ENCODE data around the gene FAM222A. TPM values are rescaled to one million over a fixed set of nuclear protein-coding genes. Genes with fewer than 3 reads are reported as not detected.

Gene FAM222A
- polyA plus RNA-seq, 1 donor (not counting 4 experiments of a cell fraction or from before 2014, with no cell fraction given), result 0.05 TPM

GRCh38 chr12:109782326-109782703 lies 68.7 kb downstream of the FAM222A start:
- no peak for DNase-seq (ENCODE audit: low read depth, low spot score)
- Histone ChIP-seq H3K79me2 (ENCODE audit: control insufficient read depth, insufficient read depth, low read length) (no peaks in the 10 kb centered on the region), H3K4me2 (ENCODE audit: control insufficient read depth, extremely low read depth, insufficient read depth, low read depth, low read length) (no peak overlapping the region), H3K4me1 (ENCODE audit: control insufficient read depth, extremely low read depth, insufficient read depth, low read length) (peaks cover 5% of the 10 kb centered on the region), H3K9ac (ENCODE audit: control insufficient read depth, extremely low read depth, insufficient read depth, low read length) (no peak overlapping the region), H3K4me3 (ENCODE audit: control insufficient read depth in 2 of 3, extremely low read depth in 1 of 3, insufficient read depth in 2 of 3, low read depth in 1 of 3, low read length in 3 of 3) (no peak overlapping the region), H2AFZ (ENCODE audit: control insufficient read depth, low read length) (no peak overlapping the region), H4K20me1 (ENCODE audit: control insufficient read depth, extremely low read depth, insufficient read depth, low read length) (no peaks in the 10 kb centered on the region), H3K27me3 (ENCODE audit: control insufficient read depth, extremely low read depth, insufficient read depth, low read length) (no peaks in the 10 kb centered on the region), H3K36me3 (ENCODE audit: control insufficient read depth in 2 of 2, extremely low read depth in 1 of 2, insufficient read depth in 2 of 2, low read length in 2 of 2) (no peaks in the 10 kb centered on the region), H3K27ac (ENCODE audit: control insufficient read depth, insufficient read depth, low read length) (no peak overlapping the region), H3K9me1 (ENCODE audit: control insufficient read depth, extremely low read depth, insufficient read depth, low read length) (no peaks in the 10 kb centered on the region), H3K9me3 (ENCODE audit: control insufficient read depth, low read depth, low read length) (no peaks in the 10 kb centered on the region)
- no peak for FAIRE-seq
- dilution Hi-C loops (cut with MboI; ENCODE audit: extremely low pct_ligation_motif_present, low sequenced_read_pairs), result loop anchor here (25.0 kb wide), 2 partner anchors 145 to 245 kb away; no protein-coding TSS in a partner anchor
- TF ChIP-seq EZH2 (IDR thresholded peaks at IDR 0.05; ENCODE audit: low read length), result no peak
- TF ChIP-seq, protein P1, sequence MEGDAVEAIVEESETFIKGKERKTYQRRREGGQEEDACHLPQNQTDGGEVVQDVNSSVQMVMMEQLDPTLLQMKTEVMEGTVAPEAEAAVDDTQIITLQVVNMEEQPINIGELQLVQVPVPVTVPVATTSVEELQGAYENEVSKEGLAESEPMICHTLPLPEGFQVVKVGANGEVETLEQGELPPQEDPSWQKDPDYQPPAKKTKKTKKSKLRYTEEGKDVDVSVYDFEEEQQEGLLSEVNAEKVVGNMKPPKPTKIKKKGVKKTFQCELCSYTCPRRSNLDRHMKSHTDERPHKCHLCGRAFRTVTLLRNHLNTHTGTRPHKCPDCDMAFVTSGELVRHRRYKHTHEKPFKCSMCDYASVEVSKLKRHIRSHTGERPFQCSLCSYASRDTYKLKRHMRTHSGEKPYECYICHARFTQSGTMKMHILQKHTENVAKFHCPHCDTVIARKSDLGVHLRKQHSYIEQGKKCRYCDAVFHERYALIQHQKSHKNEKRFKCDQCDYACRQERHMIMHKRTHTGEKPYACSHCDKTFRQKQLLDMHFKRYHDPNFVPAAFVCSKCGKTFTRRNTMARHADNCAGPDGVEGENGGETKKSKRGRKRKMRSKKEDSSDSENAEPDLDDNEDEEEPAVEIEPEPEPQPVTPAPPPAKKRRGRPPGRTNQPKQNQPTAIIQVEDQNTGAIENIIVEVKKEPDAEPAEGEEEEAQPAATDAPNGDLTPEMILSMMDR (optimal IDR thresholded peaks at IDR 0.05 in 1 of 3, IDR thresholded peaks at IDR 0.05 in 1 of 3, conservative IDR thresholded peaks at IDR 0.05 in 1 of 3; ENCODE audit: extremely low read depth in 1 of 3, insufficient read depth in 2 of 3, low read length in 3 of 3), result no peak

- DNase-seq (ENCODE audit: low read depth, low spot score) (no peak), FAIRE-seq (no peak)
- H3K27me3 ChIP-seq (ENCODE audit: control insufficient read depth, extremely low read depth, insufficient read depth, low read length), result no peaks in the 10 kb centered on the region
- H3K36me3 ChIP-seq (ENCODE audit: control insufficient read depth in 2 of 2, extremely low read depth in 1 of 2, insufficient read depth in 2 of 2, low read length in 2 of 2), result no peaks in the 10 kb centered on the region
- H3K9ac ChIP-seq (ENCODE audit: control insufficient read depth, extremely low read depth, insufficient read depth, low read length), result no peak overlapping the region
- H2AFZ ChIP-seq (ENCODE audit: control insufficient read depth, low read length), result no peak overlapping the region
- dilution Hi-C loops (cut with MboI; ENCODE audit: extremely low pct_ligation_motif_present, low sequenced_read_pairs), result loop anchor here (25.0 kb wide), 2 partner anchors 146 to 246 kb away; no protein-coding TSS in a partner anchor
- no peak overlapping the region for H3K4me3 ChIP-seq (ENCODE audit: control insufficient read depth in 2 of 3, extremely low read depth in 1 of 3, insufficient read depth in 2 of 3, low read depth in 1 of 3, low read length in 3 of 3)
- no peaks in the 10 kb centered on the region for H3K9me3 ChIP-seq (ENCODE audit: control insufficient read depth, low read depth, low read length)
- no peaks in the 10 kb centered on the region for H4K20me1 ChIP-seq (ENCODE audit: control insufficient read depth, extremely low read depth, insufficient read depth, low read length)
- no peaks in the 10 kb centered on the region for H3K79me2 ChIP-seq (ENCODE audit: control insufficient read depth, insufficient read depth, low read length)
- H3K9me1 ChIP-seq (ENCODE audit: control insufficient read depth, extremely low read depth, insufficient read depth, low read length), result no peaks in the 10 kb centered on the region
- no peaks in the 10 kb centered on the region for H3K4me1 ChIP-seq (ENCODE audit: control insufficient read depth, extremely low read depth, insufficient read depth, low read length)
- no peak overlapping the region for H3K4me2 ChIP-seq (ENCODE audit: control insufficient read depth, extremely low read depth, insufficient read depth, low read depth, low read length)
- TF ChIP-seq, protein P1 (optimal IDR thresholded peaks at IDR 0.05 in 1 of 3, IDR thresholded peaks at IDR 0.05 in 1 of 3, conservative IDR thresholded peaks at IDR 0.05 in 1 of 3; ENCODE audit: extremely low read depth in 1 of 3, insufficient read depth in 2 of 3, low read length in 3 of 3), result no peak
- TF ChIP-seq EZH2 (IDR thresholded peaks at IDR 0.05; ENCODE audit: low read length), result no peak
- no peak overlapping the region for H3K27ac ChIP-seq (ENCODE audit: control insufficient read depth, insufficient read depth, low read length)
Measured at GRCh38 chr12:109783135-109783964, 69.7 kb downstream of the FAM222A start.

All from keratinocyte (primary cell).